Bronchial epithelial cell (primary cell): ENCODE measurements around the gene ADGRL2. TPM values are rescaled to one million over a fixed set of nuclear protein-coding genes. Genes with fewer than 3 reads are reported as not detected.

Source experiments
- DNase-seq: peaks from one replicate; pipeline ENCODE4 v3.0.0-alpha.2; 2010; ENCODE audit warnings: low read depth
- FAIRE-seq: peaks from 2 replicates; lab custom pipeline; 2011; peaks lifted over from hg19 to GRCh38; lab: Jason Lieb, UNC
- H3K27me3 ChIP-seq: 2 replicates; pipeline ENCODE4 v1.5.1; 2011; ENCODE audit warnings: low read length; ENCODE audit not compliant: control insufficient read depth, insufficient read depth
- H3K36me3 ChIP-seq: 2 replicates; pipeline ENCODE4 v1.5.1; 2011; ENCODE audit warnings: low read length; ENCODE audit not compliant: control insufficient read depth, insufficient read depth
- H3K4me3 ChIP-seq: 2 replicates; pipeline ENCODE4 v1.5.1; 2011; ENCODE audit warnings: mild to moderate bottlenecking, low read depth, low read length, control low read depth
- total RNA-seq: library from RNA; depleted of rRNA; stranded (reverse); fragments of >200 nt; gene quantifications from 2 replicates; pipeline ENCODE4 v1.2.1, GENCODE V29; 2014
- TF ChIP-seq, protein P1 (sequence below): IDR thresholded peaks from 2 replicates; pipeline ENCODE4 v1.5.1; 2011; ENCODE audit warnings: mild to moderate bottlenecking, moderate library complexity, low read length, control low read depth, inconsistent platforms; ENCODE audit not compliant: insufficient read depth, severe bottlenecking

Gene ADGRL2
- total RNA-seq, 1 donor from 2014 or later: 35.3 TPM

DNA sequence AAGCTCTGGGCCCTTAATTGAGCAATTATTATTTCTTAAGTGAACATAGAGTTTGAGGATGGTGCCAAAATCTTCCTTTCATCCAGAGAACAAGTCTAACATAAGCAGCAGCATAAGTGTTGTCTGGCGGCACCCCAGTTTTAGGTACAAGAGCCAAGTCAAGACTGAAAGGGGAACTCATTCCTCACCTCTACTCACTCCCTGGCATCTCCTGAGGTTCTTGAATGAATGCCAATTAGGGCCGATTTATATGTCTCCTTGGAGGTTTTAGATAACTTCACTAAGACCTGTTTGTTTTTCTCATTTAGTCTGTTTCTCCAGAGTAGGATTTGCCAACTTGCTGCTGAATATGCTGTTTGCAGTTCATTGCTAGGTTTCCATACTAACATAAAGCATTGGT lies 42.6 kb upstream of the ADGRL2 start:
- Histone ChIP-seq H3K36me3 (no peaks in the 10 kb centered on the region), H3K4me3 (no peak overlapping the region), H3K27me3 (no peaks in the 10 kb centered on the region)
- TF ChIP-seq, protein P1, sequence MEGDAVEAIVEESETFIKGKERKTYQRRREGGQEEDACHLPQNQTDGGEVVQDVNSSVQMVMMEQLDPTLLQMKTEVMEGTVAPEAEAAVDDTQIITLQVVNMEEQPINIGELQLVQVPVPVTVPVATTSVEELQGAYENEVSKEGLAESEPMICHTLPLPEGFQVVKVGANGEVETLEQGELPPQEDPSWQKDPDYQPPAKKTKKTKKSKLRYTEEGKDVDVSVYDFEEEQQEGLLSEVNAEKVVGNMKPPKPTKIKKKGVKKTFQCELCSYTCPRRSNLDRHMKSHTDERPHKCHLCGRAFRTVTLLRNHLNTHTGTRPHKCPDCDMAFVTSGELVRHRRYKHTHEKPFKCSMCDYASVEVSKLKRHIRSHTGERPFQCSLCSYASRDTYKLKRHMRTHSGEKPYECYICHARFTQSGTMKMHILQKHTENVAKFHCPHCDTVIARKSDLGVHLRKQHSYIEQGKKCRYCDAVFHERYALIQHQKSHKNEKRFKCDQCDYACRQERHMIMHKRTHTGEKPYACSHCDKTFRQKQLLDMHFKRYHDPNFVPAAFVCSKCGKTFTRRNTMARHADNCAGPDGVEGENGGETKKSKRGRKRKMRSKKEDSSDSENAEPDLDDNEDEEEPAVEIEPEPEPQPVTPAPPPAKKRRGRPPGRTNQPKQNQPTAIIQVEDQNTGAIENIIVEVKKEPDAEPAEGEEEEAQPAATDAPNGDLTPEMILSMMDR: no peak
- FAIRE-seq (no peak), DNase-seq (no peak)

DNA sequence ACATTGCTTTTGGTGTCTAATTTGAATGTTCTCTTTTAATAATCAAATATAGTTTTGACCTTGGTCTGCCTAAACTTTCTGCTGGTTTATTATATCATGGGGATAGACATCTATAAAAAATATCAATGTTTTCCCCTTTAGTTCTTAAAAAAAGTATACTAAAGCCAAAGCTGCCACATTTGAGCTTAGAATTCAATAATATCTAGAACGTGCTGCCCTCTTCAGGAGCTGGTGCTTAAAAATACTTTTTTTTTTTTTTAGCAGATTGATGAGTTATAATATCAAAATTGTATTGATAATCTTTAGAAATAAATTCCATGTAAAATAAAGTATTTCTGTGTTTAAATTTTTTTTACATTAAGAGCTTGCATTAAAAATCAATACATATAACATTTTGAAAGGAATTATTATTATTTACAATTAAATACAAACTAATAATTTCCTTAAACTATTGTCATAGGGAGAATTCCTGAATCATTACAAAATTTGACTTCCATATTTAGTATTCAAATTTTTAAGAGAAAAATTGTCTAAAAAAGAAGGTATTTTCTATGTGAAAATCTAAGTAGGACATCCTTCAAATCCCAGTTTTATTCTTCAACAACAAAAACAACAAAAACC lies 40.1 kb upstream of the ADGRL2 start:
- DNase-seq (peak; percentile 41), FAIRE-seq (no peak)
- TF ChIP-seq, protein P1: no peak
- Histone ChIP-seq H3K4me3 (no peak overlapping the region), H3K27me3 (no peaks in the 10 kb centered on the region), H3K36me3 (no peaks in the 10 kb centered on the region)

DNA sequence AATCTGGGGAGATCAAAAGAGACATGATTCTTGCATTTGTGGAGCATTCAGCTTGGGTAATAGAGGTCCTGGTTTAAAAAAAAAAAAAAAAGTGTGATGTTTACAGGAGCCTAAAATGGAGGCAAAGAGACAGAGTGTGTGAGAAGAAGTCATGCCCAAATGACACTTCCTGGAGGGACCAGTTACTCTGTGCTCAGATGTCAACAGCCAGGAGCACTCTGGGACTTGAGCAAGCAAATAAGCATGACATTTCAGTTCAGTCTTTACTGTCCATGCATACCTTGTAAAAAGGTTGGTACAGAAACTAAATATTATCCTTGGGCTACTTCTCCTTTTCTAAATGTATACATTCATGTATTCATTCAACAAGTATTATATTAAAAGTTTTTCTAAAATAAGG lies 25.2 kb upstream of the ADGRL2 start:
- TF ChIP-seq, protein P1: no peak
- Histone ChIP-seq H3K27me3 (no peaks in the 10 kb centered on the region), H3K36me3 (no peaks in the 10 kb centered on the region), H3K4me3 (no peak overlapping the region)
- FAIRE-seq (no peak), DNase-seq (no peak)

GRCh38 chr1:81780705-81781454 lies 19.9 kb upstream of the ADGRL2 start:
- Histone ChIP-seq H3K36me3 (no peaks in the 10 kb centered on the region), H3K4me3 (no peak overlapping the region), H3K27me3 (no peaks in the 10 kb centered on the region)
- TF ChIP-seq, protein P1: no peak
- FAIRE-seq (no peak), DNase-seq (no peak)

GRCh38 chr1:81781749-81782148 lies 19.0 kb upstream of the ADGRL2 start:
- DNase-seq: no peak
- no peaks in the 10 kb centered on the region for H3K36me3 ChIP-seq
- no peak for FAIRE-seq
- TF ChIP-seq, protein P1: no peak
- no peak overlapping the region for H3K4me3 ChIP-seq
- H3K27me3 ChIP-seq: no peaks in the 10 kb centered on the region

GRCh38 chr1:81792184-81792583 lies 8.6 kb upstream of the ADGRL2 start:
- DNase-seq (no peak), FAIRE-seq (no peak)
- TF ChIP-seq, protein P1: no peak
- no peaks in the 10 kb centered on the region for H3K36me3 ChIP-seq
- H3K4me3 ChIP-seq: no peak overlapping the region
- no peaks in the 10 kb centered on the region for H3K27me3 ChIP-seq
